Neuron (in vitro differentiated cells): ENCODE results near the gene KRT37.

Experiments
- H2AFZ ChIP-seq: one replicate; pipeline ENCODE4 v1.6.1; 2013; ENCODE audit warnings: low read depth, mild to moderate bottlenecking, inconsistent platforms, low read length, moderate library complexity
- H3K27me3 ChIP-seq: one replicate; pipeline ENCODE4 v1.6.1; 2013; ENCODE audit warnings: low read length; ENCODE audit not compliant: insufficient read depth
- H3K36me3 ChIP-seq: one replicate; pipeline ENCODE4 v1.6.1; 2013; ENCODE audit warnings: low read length; ENCODE audit not compliant: insufficient read depth
- H3K4me1 ChIP-seq: one replicate; pipeline ENCODE4 v1.6.1; 2013; ENCODE audit warnings: low read length; ENCODE audit not compliant: insufficient read depth
- H3K4me3 ChIP-seq: 2 replicates; pipeline ENCODE4 v1.5.1; 2013; ENCODE audit warnings: mild to moderate bottlenecking, low read length, moderate library complexity
- H3K9me3 ChIP-seq: one replicate; pipeline ENCODE4 v1.6.1; 2013; ENCODE audit warnings: low read length

The KRT37 gene

DNA sequence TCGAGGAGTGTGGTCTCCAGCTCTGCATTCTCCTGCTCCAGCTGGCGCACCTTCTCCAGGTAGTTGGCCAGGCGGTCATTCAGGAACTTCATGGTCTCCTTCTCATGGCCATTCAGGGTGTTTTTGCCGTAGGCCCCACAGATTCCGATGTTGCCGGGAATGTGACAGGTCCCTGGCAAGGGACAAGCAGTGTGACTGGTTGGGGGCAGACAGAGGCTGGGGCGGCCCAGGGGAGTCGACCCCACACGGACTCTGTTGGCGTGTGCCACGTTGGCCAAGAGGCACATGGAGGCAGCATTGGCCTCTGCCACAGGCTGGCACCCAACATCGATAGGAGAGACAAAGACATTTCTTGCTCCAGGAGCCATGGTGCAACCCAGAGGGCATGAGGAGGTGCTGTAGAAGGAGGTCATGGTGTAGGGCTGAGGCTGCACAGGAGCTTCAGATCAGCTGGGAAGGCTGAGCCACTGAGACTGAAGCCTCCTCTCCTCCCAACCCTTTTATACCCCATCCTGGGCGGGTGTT, at the start of gene KRT37:
KRT37 (minus strand) TSS at position 475 of the 525 bp plus-strand sequence; CDS start at position 413, 62 bp downstream.
- no peaks in the 10 kb centered on the region for H3K27me3 ChIP-seq

DNA sequence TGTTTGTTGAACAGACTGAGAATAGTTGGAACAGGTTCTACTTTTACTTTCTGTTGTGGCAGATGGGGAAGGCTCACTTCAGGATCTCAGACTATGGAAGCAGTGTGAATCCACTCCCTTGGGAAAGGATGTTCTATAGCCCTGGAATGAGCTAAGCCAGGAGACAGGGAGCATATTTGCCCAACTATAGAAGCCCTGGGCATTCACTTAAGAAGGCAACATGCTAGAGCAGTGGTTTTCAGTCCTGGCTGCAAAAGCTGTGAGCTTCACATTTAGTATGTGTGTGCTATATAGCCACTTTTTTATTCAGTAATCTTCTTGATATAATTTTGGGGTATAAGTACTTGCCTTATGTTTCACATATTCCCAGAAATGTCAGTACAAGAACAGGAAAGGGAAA, 44.0 kb upstream of the KRT37 start:
- H3K9me3 ChIP-seq = no peaks in the 10 kb centered on the region
- peaks cover 3% of the 10 kb centered on the region for H3K27me3 ChIP-seq
- no peaks in the 10 kb centered on the region for H3K36me3 ChIP-seq
- H3K4me3 ChIP-seq = no peak overlapping the region
- H2AFZ ChIP-seq = no peak overlapping the region
- no peaks in the 10 kb centered on the region for H3K4me1 ChIP-seq

More for the DNA sequence above, at the start of gene KRT37:
- no peaks in the 10 kb centered on the region for H3K4me1 ChIP-seq
- no peak within 1 kb of the TSS for H3K4me3 ChIP-seq
- no peak within 1 kb of the TSS for H2AFZ ChIP-seq
- no peaks in the 10 kb centered on the region for H3K36me3 ChIP-seq
- H3K9me3 ChIP-seq = no peaks in the 10 kb centered on the region

DNA sequence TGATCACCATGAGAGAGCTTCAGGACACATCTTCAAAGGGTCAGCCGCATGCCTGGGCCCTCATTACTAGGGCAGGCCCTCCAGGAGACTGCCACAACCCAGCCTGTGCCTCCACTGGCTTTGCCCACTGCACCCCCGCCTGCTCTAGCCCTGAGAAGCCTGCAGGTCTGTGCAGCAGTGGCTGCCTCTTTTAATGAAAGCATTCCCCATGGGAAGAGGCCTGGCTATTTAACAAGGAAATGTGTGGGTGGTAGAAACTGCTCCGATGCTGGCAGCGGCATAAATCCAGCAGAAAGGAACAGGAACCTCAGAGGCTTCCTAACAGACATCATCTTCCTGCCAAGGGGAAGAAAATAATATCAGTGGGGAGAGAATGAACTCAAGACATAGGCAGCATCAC, 43.2 kb upstream of the KRT37 start:
- H3K27me3 ChIP-seq = peaks cover 3% of the 10 kb centered on the region
- no peaks in the 10 kb centered on the region for H3K9me3 ChIP-seq
- H3K4me3 ChIP-seq = no peak overlapping the region
- H2AFZ ChIP-seq = no peak overlapping the region
- no peaks in the 10 kb centered on the region for H3K4me1 ChIP-seq
- no peaks in the 10 kb centered on the region for H3K36me3 ChIP-seq

DNA sequence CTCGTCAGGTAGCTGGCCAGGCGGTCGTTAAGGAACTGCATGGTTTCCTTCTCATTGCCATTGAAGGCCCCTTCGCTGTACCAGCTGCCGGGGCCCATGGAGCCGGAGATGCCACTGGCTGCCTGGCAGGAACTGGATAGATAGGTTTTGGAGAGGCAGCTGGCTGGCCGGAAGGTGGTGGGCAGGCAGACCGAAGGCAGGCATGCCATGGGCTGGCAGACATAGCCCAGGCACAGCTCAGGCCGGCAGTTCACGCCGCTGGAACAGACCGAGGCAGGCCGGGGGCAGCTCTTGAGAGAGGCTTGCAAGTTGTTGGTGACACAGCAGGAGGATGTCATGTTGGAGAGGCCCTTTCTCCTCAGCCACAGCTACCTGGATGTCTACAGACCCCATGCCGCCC, 42.6 kb upstream of the KRT37 start, which contains the start of gene KRT32:
KRT32 (minus strand) TSS at position 399 of the 400 bp plus-strand sequence; CDS start at position 338, 61 bp downstream.
- Histone ChIP-seq H3K27me3 (peaks cover 3% of the 10 kb centered on the region), H2AFZ (no peak within 1 kb of the TSS), H3K4me1 (no peaks in the 10 kb centered on the region), H3K4me3 (no peak within 1 kb of the TSS), H3K36me3 (no peaks in the 10 kb centered on the region), H3K9me3 (no peaks in the 10 kb centered on the region)

DNA sequence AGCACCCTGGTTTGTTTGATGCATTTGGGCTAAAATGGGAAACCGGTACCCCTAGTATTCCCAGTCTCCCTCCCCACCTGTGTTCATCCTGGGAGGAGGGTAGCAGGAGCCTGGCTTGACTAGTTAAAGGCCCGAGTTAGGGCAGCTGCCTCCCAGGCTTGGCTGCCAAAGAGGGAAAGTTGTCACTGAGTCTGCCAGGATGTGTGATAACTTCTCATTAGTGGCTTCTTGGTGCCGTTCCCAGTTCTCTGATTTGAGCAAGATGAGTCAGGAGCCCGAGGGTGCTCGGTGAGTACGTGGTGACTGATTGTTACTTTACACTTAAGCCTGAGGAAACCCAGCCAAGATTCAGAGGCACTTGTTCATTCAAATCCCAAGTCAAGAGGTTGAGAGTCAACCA, 40.3 kb upstream of the KRT37 start:
- no peak overlapping the region for H3K4me3 ChIP-seq
- H3K9me3 ChIP-seq = no peaks in the 10 kb centered on the region
- no peaks in the 10 kb centered on the region for H3K36me3 ChIP-seq
- no peak overlapping the region for H2AFZ ChIP-seq
- no peaks in the 10 kb centered on the region for H3K4me1 ChIP-seq
- H3K27me3 ChIP-seq = peaks cover 3% of the 10 kb centered on the region

DNA sequence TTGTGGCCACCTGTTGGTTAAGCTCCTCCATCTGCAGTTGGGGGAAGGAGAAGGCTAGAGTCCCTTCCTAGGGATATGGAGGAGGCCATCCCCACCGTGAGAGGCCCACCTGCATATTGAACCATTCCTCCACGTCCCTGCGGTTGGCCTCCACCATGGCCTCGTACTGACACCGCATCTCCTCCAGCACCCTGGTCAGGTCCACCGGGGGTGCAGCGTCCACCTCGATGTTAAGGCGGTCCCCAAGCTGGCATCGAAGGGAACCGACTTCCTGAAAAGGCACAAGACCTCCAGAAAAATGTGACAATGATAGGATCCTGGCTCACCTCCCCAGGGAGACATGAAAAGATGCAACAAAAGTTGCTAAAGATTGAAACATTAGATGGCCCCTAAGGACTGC, 39.8 kb upstream of the KRT37 start:
- Histone ChIP-seq H3K27me3 (peaks cover 3% of the 10 kb centered on the region), H3K4me3 (no peak overlapping the region), H3K9me3 (no peaks in the 10 kb centered on the region), H2AFZ (no peak overlapping the region), H3K36me3 (no peaks in the 10 kb centered on the region), H3K4me1 (no peaks in the 10 kb centered on the region)

DNA sequence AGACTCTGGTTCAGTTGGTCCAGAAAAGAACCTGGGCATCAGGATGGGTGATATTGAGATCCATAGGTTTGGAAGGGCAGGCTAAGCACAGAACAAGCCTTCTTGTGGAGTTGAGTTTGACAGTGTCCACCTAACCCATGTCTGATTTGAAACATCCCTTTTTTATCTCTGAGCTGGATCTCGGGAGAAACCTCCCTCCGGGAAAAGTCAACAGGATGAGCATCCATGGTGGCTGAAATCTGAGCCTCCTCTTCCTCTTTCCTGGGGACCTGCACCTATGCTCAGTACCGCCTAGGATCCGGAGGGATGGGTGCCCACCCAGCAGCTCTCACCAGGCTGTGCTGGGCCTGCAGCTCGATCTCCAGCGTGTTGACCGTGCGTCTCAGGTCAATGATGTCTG, 39.4 kb upstream of the KRT37 start:
- Histone ChIP-seq H3K4me3 (no peak overlapping the region), H3K4me1 (no peaks in the 10 kb centered on the region), H3K9me3 (no peaks in the 10 kb centered on the region), H3K36me3 (no peaks in the 10 kb centered on the region), H2AFZ (no peak overlapping the region), H3K27me3 (peaks cover 3% of the 10 kb centered on the region)

DNA sequence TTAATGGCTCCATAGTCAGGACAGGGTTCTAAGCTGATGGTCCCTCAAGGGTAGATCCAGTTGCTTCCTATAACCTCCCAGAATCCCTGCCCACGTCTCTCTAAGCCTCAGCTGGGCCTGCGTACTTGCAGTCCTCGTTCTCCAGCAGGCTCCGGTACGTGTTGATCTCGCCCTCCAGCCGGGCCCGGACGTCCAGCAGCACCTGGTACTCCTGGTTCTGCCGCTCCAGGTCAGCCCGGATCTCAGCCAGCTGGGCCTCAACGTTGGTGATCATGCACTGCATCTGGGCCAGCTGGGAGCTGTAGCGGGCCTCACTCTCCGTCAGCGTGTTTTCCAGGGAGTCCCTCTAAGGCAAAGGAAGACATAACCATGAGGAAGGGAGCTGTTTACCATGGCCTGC, 38.3 kb upstream of the KRT37 start:
- Histone ChIP-seq H3K27me3 (peaks cover 3% of the 10 kb centered on the region), H3K4me3 (no peak overlapping the region), H3K9me3 (no peaks in the 10 kb centered on the region), H2AFZ (no peak overlapping the region), H3K36me3 (no peaks in the 10 kb centered on the region), H3K4me1 (no peaks in the 10 kb centered on the region)

DNA sequence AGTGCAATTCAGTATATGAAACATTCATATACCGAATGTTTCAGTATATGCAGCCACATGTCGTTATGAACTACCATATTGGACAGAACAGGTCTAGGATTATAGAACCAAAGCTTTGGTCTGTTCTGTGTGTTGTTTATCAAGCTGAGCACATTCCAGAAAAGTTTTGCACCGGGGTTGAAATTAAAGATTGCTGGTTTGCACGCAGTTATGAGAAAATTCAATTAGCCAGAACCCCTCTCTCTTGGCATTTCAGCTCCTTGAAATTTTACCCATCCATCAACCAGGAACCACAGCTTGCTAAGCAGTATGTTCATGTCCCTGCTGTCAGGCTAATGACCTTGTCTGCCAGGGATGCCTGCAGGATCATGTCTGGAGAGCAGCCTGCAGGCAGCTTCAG, 33.3 kb upstream of the KRT37 start:
- Histone ChIP-seq H3K9me3 (no peaks in the 10 kb centered on the region), H3K27me3 (no peaks in the 10 kb centered on the region), H3K36me3 (no peaks in the 10 kb centered on the region), H3K4me1 (no peaks in the 10 kb centered on the region), H3K4me3 (no peak overlapping the region), H2AFZ (no peak overlapping the region)

DNA sequence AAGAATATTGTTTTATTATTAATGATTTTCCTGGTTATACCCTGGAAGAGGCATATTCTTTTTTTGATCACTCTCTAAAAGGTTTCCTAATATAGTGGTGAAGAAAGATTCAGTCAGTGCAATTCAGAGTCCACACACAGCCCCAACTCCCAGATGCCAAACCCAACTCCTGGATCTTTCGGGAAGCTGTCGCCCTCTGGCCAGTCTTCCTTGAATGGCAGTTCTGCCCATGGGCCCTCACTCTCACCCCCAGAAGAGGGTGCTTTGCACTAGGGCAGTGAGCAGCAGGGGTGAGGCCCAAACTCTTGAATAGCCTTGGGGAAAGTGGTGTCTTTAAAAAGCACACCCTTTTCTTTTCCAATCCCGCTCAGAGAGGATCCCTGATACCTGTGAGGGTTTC, 31.8 kb upstream of the KRT37 start:
- Histone ChIP-seq H3K27me3 (no peaks in the 10 kb centered on the region), H3K36me3 (no peaks in the 10 kb centered on the region), H3K9me3 (no peaks in the 10 kb centered on the region), H2AFZ (no peak overlapping the region), H3K4me1 (no peaks in the 10 kb centered on the region), H3K4me3 (no peak overlapping the region)

DNA sequence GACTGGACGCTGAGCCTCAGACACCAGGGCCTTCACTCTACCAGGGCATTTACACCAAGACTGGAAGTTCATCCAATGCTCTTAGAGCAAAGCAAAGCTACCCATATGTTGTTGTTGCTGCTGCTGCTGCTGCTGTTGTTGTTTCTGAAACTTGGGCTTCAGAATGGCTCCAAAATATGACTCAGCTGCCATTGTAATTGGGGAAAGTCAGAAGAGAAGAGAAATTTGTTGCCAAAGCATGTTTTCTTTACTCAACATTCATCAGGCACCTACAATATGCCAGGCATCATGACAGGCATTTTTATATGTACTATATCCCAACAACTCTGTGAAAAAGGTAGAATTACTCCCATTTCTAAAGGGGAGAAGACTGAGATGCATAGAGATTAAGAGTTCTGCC, 30.9 kb upstream of the KRT37 start:
- Histone ChIP-seq H3K4me3 (no peak overlapping the region), H2AFZ (no peak overlapping the region), H3K36me3 (no peaks in the 10 kb centered on the region), H3K4me1 (no peaks in the 10 kb centered on the region), H3K9me3 (no peaks in the 10 kb centered on the region), H3K27me3 (no peaks in the 10 kb centered on the region)

DNA sequence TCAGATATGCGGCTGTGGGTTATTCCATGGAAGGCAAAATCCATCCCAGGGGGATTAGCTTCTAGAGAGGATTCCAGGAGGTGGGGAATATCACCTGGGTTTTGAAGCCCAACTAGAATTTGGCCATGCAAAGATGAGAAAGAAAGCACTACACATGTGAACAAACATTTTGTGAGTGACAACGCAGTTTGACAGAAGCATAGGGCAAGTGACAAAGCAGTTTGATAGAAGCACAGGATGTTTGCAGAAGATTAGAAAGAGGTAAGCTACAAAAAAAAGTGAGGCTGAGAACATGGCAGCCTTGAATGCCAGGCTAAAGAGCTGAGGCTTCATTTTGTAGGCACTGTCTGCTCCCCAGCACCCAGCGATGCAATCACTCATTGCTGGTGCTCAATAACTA, 28.7 kb upstream of the KRT37 start:
- Histone ChIP-seq H3K9me3 (no peaks in the 10 kb centered on the region), H3K27me3 (no peaks in the 10 kb centered on the region), H3K36me3 (no peaks in the 10 kb centered on the region), H2AFZ (no peak overlapping the region), H3K4me1 (no peaks in the 10 kb centered on the region), H3K4me3 (no peak overlapping the region)

DNA sequence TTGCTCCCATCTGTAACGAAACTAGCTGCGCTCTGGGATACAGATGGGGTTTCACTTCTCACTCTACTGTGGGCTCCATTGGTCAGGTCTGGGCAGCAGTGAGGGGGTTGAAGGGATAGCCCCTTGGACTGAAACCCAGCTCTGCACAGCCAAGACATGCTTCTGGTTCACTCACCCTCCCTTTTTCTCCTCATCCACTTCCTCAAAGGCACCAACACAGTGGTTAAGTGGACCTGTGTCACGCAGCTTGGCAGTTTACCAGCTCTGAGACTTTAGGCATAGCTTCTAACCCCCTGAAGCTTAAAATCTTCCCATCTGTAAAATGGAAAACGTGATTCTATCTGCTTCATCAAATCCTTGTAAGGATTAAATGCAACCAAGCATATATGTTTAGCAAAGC, 27.9 kb upstream of the KRT37 start:
- H3K4me3 ChIP-seq = no peak overlapping the region
- H3K27me3 ChIP-seq = no peaks in the 10 kb centered on the region
- no peaks in the 10 kb centered on the region for H3K36me3 ChIP-seq
- H3K4me1 ChIP-seq = no peaks in the 10 kb centered on the region
- no peak overlapping the region for H2AFZ ChIP-seq
- no peaks in the 10 kb centered on the region for H3K9me3 ChIP-seq

DNA sequence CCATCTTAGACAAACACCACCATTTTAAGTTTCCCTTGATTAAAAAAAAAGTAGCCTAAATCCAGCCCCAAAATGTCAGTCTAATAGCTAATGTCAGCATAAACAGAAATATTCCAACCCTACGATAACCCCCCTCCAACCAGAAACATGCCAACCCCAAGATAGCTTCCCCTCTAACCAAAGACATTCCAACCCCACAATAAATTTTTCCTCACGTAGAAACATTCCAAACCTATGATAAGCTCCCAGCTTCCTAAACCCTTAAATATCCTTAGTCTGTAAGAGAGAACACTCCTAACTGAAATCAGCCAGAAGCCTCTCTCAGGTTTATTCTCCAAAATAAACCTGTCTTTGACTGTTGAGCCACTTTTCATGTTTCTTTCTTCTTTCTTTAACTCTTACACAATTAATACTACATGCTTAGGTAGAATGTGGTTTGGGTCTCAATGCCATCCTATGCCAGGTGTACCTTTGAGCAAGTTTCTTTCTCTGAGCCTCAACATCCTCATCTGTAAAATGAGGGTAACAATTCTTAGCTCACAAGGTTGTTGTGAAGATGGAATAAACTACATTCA, 26.9 kb upstream of the KRT37 start:
- no peak overlapping the region for H3K4me3 ChIP-seq
- no peaks in the 10 kb centered on the region for H3K4me1 ChIP-seq
- no peaks in the 10 kb centered on the region for H3K9me3 ChIP-seq
- no peaks in the 10 kb centered on the region for H3K27me3 ChIP-seq
- no peaks in the 10 kb centered on the region for H3K36me3 ChIP-seq
- no peak overlapping the region for H2AFZ ChIP-seq
